Keratinocyte (primary cell): ENCODE results near the gene LEKR1. TPM values are rescaled to one million over a fixed set of nuclear protein-coding genes. Genes with fewer than 3 reads are reported as not detected.

Experiments
- DNase-seq: peaks from one replicate; pipeline ENCODE4 v3.0.0-alpha.2; 2011; ENCODE audit warnings: low read depth, missing footprints, low spot score
- FAIRE-seq: peaks from 2 replicates; lab custom pipeline; 2011; peaks lifted over from hg19 to GRCh38; lab: Jason Lieb, UNC
- H2AFZ ChIP-seq: 2 replicates; pipeline ENCODE4 v1.6.0; 2012; ENCODE audit warnings: low read length, control low read depth, inconsistent platforms; ENCODE audit not compliant: control insufficient read depth
- H3K27ac ChIP-seq: 2 replicates; pipeline ENCODE4 v1.5.1; 2011; ENCODE audit warnings: low read length; ENCODE audit not compliant: control insufficient read depth, insufficient read depth
- H3K27me3 ChIP-seq: 3 replicates; pipeline ENCODE4 v1.6.0; 2011; ENCODE audit warnings: low read length; ENCODE audit not compliant: control insufficient read depth, insufficient read depth; ENCODE audit errors: extremely low read depth
- H3K36me3 ChIP-seq, 2 experiments: 2 replicates in 1 of 2; 3 replicates in 1 of 2; pipeline ENCODE4 v1.5.1; 2011; ENCODE audit warnings: low read length in 2 of 2, mild to moderate bottlenecking in 1 of 2; ENCODE audit not compliant: control insufficient read depth in 2 of 2, insufficient read depth in 2 of 2; ENCODE audit errors: extremely low read depth in 1 of 2
- H3K4me1 ChIP-seq: 3 replicates; pipeline ENCODE4 v1.5.1; 2011; ENCODE audit warnings: low read length; ENCODE audit not compliant: control insufficient read depth, insufficient read depth; ENCODE audit errors: extremely low read depth
- H3K4me2 ChIP-seq: 3 replicates; pipeline ENCODE4 v1.6.0; 2011; ENCODE audit warnings: low read depth, low read length; ENCODE audit not compliant: control insufficient read depth, insufficient read depth; ENCODE audit errors: extremely low read depth
- H3K4me3 ChIP-seq, 3 experiments: fragments of 200-600 bp in 1 of 3; sonication (generic) in 1 of 3; 2 replicates in 2 of 3; 3 replicates in 1 of 3; pipeline ENCODE4 v1.5.1; 2011 to 2016; ENCODE audit warnings: low read length in 3 of 3, mild to moderate bottlenecking in 3 of 3, control low read depth in 2 of 3, inconsistent platforms in 1 of 3, low read depth in 1 of 3, mixed read lengths in 1 of 3, mixed run types in 1 of 3, moderate library complexity in 1 of 3; ENCODE audit not compliant: control insufficient read depth in 2 of 3, insufficient read depth in 2 of 3; ENCODE audit errors: extremely low read depth in 1 of 3
- H3K79me2 ChIP-seq: 2 replicates; pipeline ENCODE4 v1.6.0; 2012; ENCODE audit warnings: low read length; ENCODE audit not compliant: control insufficient read depth, insufficient read depth
- H3K9ac ChIP-seq: 3 replicates; pipeline ENCODE4 v1.6.0; 2011; ENCODE audit warnings: low read length; ENCODE audit not compliant: control insufficient read depth, insufficient read depth; ENCODE audit errors: extremely low read depth
- H3K9me1 ChIP-seq: 3 replicates; pipeline ENCODE4 v1.6.0; 2011; ENCODE audit warnings: low read length; ENCODE audit not compliant: control insufficient read depth, insufficient read depth; ENCODE audit errors: extremely low read depth
- H3K9me3 ChIP-seq: 2 replicates; pipeline ENCODE4 v1.5.1; 2012; ENCODE audit warnings: low read depth, low read length; ENCODE audit not compliant: control insufficient read depth
- H4K20me1 ChIP-seq: 3 replicates; pipeline ENCODE4 v1.6.0; 2011; ENCODE audit warnings: low read length; ENCODE audit not compliant: control insufficient read depth, insufficient read depth; ENCODE audit errors: extremely low read depth
- CTCF ChIP-seq, 3 experiments: IDR thresholded peaks in 1 of 3; conservative IDR thresholded peaks in 1 of 3; optimal IDR thresholded peaks in 1 of 3; 2 replicates in 2 of 3; 3 replicates in 1 of 3; pipeline versions ENCODE3 to v1.5.1; 2011; ENCODE audit warnings: low read length in 3 of 3, mild to moderate bottlenecking in 3 of 3, moderate library complexity in 2 of 3, control low read depth in 1 of 3, inconsistent platforms in 1 of 3; ENCODE audit not compliant: insufficient read depth in 2 of 3; ENCODE audit errors: extremely low read depth in 1 of 3
- EZH2 ChIP-seq: IDR thresholded peaks from one replicate; pipeline ENCODE4 v1.6.1; 2012; ENCODE audit warnings: inconsistent platforms, mild to moderate bottlenecking, low read length, moderate library complexity
- dilution Hi-C: fragments of 300-500 bp; cut with MboI; formaldehyde crosslinking; loops from one replicate; pipeline ENCODE4 v1.7.0; 2020; ENCODE audit warnings: low sequenced_read_pairs; ENCODE audit not compliant: extremely low pct_ligation_motif_present
- polyA plus RNA-seq, 5 experiments: library from polyadenylated mRNA; depleted of rRNA in 3 of 5; stranded (reverse) in 3 of 5; stranded (forward) in 1 of 5; unstranded in 1 of 5; fragments of >200 nt; gene quantifications; 1 replicate in 1 of 5; 2 replicates in 3 of 5; 3 replicates in 1 of 5; pipeline versions ENCODE4 v1.2.1 to v1.2.3, GENCODE V29; 2011 to 2012; ENCODE audit warnings: missing spikeins in 2 of 5, low read depth in 1 of 5, low replicate concordance in 1 of 5

Gene LEKR1
- polyA plus RNA-seq, 1 donor (not counting 4 experiments of a cell fraction or from before 2014, with no cell fraction given), result 0.63 TPM

- Histone ChIP-seq H4K20me1 (no peaks in the 10 kb centered on the region), H3K4me3 (no peak overlapping the region), H3K79me2 (no peaks in the 10 kb centered on the region), H3K9ac (no peak overlapping the region), H3K4me1 (peaks cover 10% of the 10 kb centered on the region), H3K27me3 (no peaks in the 10 kb centered on the region), H3K27ac (no peak overlapping the region), H3K9me1 (no peaks in the 10 kb centered on the region), H3K36me3 (no peaks in the 10 kb centered on the region), H3K4me2 (no peak overlapping the region), H3K9me3 (no peaks in the 10 kb centered on the region), H2AFZ (no peak overlapping the region)
- DNase-seq (no peak), FAIRE-seq (no peak)
- dilution Hi-C loops, result no loop called here
- no peak for TF ChIP-seq CTCF (optimal IDR thresholded peaks at IDR 0.05 in 1 of 3, IDR thresholded peaks at IDR 0.05 in 1 of 3, conservative IDR thresholded peaks at IDR 0.05 in 1 of 3; ENCODE audit: extremely low read depth in 1 of 3, insufficient read depth in 2 of 3, low read length in 3 of 3)
These were observed 39.6 kb downstream of the LEKR1 start for GRCh38 chr3:156865732-156866131.

- peaks cover 6% of the 10 kb centered on the region for H3K4me1 ChIP-seq
- FAIRE-seq (no peak), DNase-seq (no peak)
- H3K4me2 ChIP-seq, result no peak overlapping the region
- H3K9me1 ChIP-seq, result no peaks in the 10 kb centered on the region
- no peaks in the 10 kb centered on the region for H3K9me3 ChIP-seq
- H4K20me1 ChIP-seq, result no peaks in the 10 kb centered on the region
- dilution Hi-C loops, result no loop called here
- H3K36me3 ChIP-seq, result no peaks in the 10 kb centered on the region
- H3K4me3 ChIP-seq, result no peak overlapping the region
- H3K79me2 ChIP-seq, result no peaks in the 10 kb centered on the region
- no peaks in the 10 kb centered on the region for H3K27me3 ChIP-seq
- TF ChIP-seq CTCF (optimal IDR thresholded peaks at IDR 0.05 in 1 of 3, IDR thresholded peaks at IDR 0.05 in 1 of 3, conservative IDR thresholded peaks at IDR 0.05 in 1 of 3; ENCODE audit: extremely low read depth in 1 of 3, insufficient read depth in 2 of 3, low read length in 3 of 3) (no peak), EZH2 (no peak)
- no peak overlapping the region for H2AFZ ChIP-seq
- no peak overlapping the region for H3K27ac ChIP-seq
- H3K9ac ChIP-seq, result no peak overlapping the region
These were observed 41.0 kb downstream of the LEKR1 start for GRCh38 chr3:156867174-156867573.
